PC-3 (cell line): Measurements from ENCODE around the gene PRPF6. TPM values are rescaled to one million over a fixed set of nuclear protein-coding genes. Genes with fewer than 3 reads are reported as not detected.

Experiments
- ATAC-seq: fragments of 200-7000 bp; cut with Tn5 transposase; 2 replicates; pipeline ENCODE4 v1.9.1; 2020; ENCODE audit warnings: mild to moderate bottlenecking, moderate library complexity
- BruUV-seq: library from RNA; stranded (reverse); fragments of 400-500 nt; replicated peaks from 2 replicates; lab custom pipeline; 2021; lab: Mats Ljungman, UMichigan
- CTCF ChIA-PET: fragments of 300-600 bp; sonication (Branson Sonifier 250); formaldehyde crosslinking; loops from one replicate; lab custom pipeline; 2022; ENCODE audit warnings: antibody characterized with exemption; lab: Charles Lee
- POLR2A ChIA-PET: fragments of 300-600 bp; sonication (Branson Sonifier 250); formaldehyde crosslinking; loops from one replicate; lab custom pipeline; 2022; ENCODE audit warnings: antibody characterized with exemption; ENCODE audit not compliant: unreplicated experiment; lab: Charles Lee
- DNase-seq: peaks from one replicate; pipeline ENCODE4 v3.0.0-alpha.2; 2015
- H2AFZ ChIP-seq: fragments of 300-600 bp; sonication (generic); 2 replicates; pipeline ENCODE4 v1.6.0; 2016; ENCODE audit warnings: antibody characterized with exemption, low read length
- H3F3A ChIP-seq: fragments of 300-600 bp; sonication (generic); one replicate; pipeline ENCODE4 v1.6.0; 2017; ENCODE audit warnings: antibody characterized with exemption, low read length, control low read depth, mild to moderate bottlenecking; ENCODE audit not compliant: unreplicated experiment
- H3K27ac ChIP-seq: fragments of 300-600 bp; sonication (generic); 2 replicates; pipeline ENCODE4 v1.5.1; 2016; ENCODE audit warnings: mild to moderate bottlenecking, low read length
- H3K27me3 ChIP-seq: fragments of 300-600 bp; sonication (generic); 2 replicates; pipeline ENCODE4 v1.6.1; 2016; ENCODE audit warnings: low read length, mixed read lengths
- H3K36me3 ChIP-seq: fragments of 300-600 bp; sonication (generic); 2 replicates; pipeline ENCODE4 v1.6.1; 2016; ENCODE audit warnings: low read depth, mixed run types, low read length, mixed read lengths
- H3K4me1 ChIP-seq: fragments of 300-600 bp; sonication (generic); 2 replicates; pipeline ENCODE4 v1.5.1; 2016; ENCODE audit warnings: low read length; ENCODE audit not compliant: insufficient read depth
- H3K4me2 ChIP-seq: fragments of 300-600 bp; sonication (generic); 2 replicates; pipeline ENCODE4 v1.6.0; 2016; ENCODE audit warnings: low read length
- H3K4me3 ChIP-seq: fragments of 300-600 bp; sonication (generic); 2 replicates; pipeline ENCODE4 v1.5.1; 2016; ENCODE audit warnings: mild to moderate bottlenecking, low read length, mixed read lengths
- H3K79me2 ChIP-seq: fragments of 300-600 bp; sonication (generic); 2 replicates; pipeline ENCODE4 v1.6.1; 2017; ENCODE audit warnings: low read length, mixed read lengths
- H3K9ac ChIP-seq: fragments of 300-600 bp; sonication (generic); 2 replicates; pipeline ENCODE4 v1.6.0; 2016; ENCODE audit warnings: mild to moderate bottlenecking, low read length
- H3K9me2 ChIP-seq: fragments of 300-600 bp; sonication (generic); replicated peaks from 2 replicates; pipeline ENCODE4 v1.6.1; 2016; ENCODE audit warnings: mixed run types, low read length, mixed read lengths
- H3K9me3 ChIP-seq: fragments of 300-600 bp; sonication (generic); 2 replicates; pipeline ENCODE4 v1.6.1; 2016; ENCODE audit warnings: low read length, mixed read lengths
- H4K20me1 ChIP-seq: fragments of 300-600 bp; sonication (generic); 2 replicates; pipeline ENCODE4 v1.6.1; 2016; ENCODE audit warnings: low read length, mixed read lengths
- EZH2 ChIP-seq: fragments of 300-600 bp; sonication (generic); IDR thresholded peaks from one replicate; pipeline ENCODE4 v1.6.1; 2017; ENCODE audit warnings: antibody characterized with exemption, mild to moderate bottlenecking, low read length; ENCODE audit not compliant: unreplicated experiment
- EZH2phosphoT487 ChIP-seq: fragments of 300-600 bp; sonication (generic); IDR thresholded peaks from 2 replicates; pipeline ENCODE4 v1.6.1; 2018; ENCODE audit warnings: mild to moderate bottlenecking, antibody characterized with exemption, low read length, borderline replicate concordance
- intact Hi-C: fragments of 100-400 bp; cut with micrococcal nuclease; formaldehyde crosslinking; loops from 2 replicates; pipeline ENCODE4 v1.9.0; 2023
- total RNA-seq: library from RNA; depleted of rRNA; stranded (reverse); fragments of >200 nt; gene quantifications from 2 replicates; pipeline ENCODE4 v1.2.3, GENCODE V29; 2014
- TF ChIP-seq, protein P1 (sequence below): fragments of 300-600 bp; sonication (generic); conservative IDR thresholded peaks from 2 replicates; pipeline ENCODE4 v1.5.1; 2017; ENCODE audit warnings: antibody characterized with exemption, low read depth, mild to moderate bottlenecking, low read length

PRPF6 gene
- total RNA-seq, 1 experiment from 2014 or later = 67.1 TPM

DNA sequence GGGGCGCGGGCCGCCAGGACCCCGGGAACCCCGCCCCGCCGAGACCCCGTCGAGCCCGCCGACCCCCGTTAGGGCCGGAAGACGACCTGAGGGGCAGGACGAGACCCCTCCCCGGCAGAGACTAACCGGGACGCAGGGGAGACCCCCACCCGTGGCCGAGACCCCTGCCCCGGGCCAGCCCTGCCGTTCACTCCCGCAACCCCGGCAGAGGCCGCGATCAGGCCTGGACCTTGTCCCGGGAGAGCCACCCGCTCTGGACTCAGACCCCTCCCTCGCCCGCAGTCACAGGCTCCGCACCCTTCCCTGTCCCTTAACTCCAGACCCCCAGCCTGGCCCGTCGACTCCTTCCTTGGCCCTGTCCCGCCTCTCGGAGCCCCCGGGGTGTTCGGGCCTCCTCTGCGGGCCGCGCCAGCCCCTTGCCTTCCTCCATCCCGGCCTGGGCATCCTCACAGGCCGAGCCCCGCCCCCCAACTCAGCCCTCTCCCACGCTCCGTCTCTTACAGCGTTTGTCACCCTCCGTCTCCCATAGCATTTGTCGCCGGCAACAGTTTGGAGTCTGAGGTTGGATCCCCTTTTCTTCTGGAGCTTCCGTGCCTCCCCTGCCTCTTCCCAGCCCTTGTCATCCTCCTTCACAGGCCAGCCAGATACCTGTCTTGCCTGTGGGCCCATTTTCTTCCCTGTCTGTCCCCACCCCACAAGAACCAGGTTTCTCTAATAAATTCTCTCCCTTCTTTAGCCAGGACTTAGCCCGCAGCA, 82.6 kb downstream of the PRPF6 start:
- H3K4me1 ChIP-seq = peaks cover 38% of the 10 kb centered on the region
- TSS peak; percentile 57 for BruUV-seq

DNA sequence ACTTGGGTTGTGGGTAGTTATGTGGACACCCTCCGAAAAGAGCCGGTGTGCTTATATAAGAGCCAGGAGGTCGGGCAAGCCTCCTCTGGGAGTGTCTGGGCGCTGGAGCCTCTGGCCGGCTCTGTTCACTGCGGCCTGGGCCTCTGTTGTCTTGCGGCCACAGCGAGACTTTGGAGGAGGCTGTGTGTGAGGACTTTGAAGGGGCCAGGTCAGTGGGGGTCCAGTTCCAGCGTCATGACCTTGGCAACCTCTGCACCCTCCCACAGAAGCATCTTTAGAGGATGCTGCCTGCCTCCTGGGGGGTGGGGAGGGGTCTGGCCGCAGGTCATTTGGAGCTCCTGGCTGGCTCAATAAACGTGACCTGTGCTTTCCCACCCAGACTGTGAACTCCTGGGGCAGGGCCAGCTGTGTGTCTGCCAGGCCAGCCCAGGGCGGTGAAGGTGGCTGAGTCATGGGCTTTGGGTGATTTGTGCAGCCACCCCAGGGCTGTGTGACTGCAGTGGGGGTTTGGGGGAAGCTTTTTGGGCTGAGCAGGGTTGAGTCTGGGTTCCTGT, 83.3 kb downstream of the PRPF6 start:
- CTCF ChIA-PET = no interaction called here
- Histone ChIP-seq H3K9me3 (no peaks in the 10 kb centered on the region), H3F3A (no peaks in the 10 kb centered on the region), H4K20me1 (no peaks in the 10 kb centered on the region), H3K9me2 (no peaks in the 10 kb centered on the region), H3K79me2 (peaks cover 10% of the 10 kb centered on the region), H3K4me3 (peak overlapping the region; percentile 79), H3K36me3 (no peaks in the 10 kb centered on the region), H3K9ac (peak overlapping the region; percentile 84), H3K4me1 (peaks cover 36% of the 10 kb centered on the region), H3K27ac (peak overlapping the region; percentile 73), H3K27me3 (no peaks in the 10 kb centered on the region), H3K4me2 (peak overlapping the region; percentile 95), H2AFZ (peak overlapping the region; percentile 67)
- ATAC-seq = peak; percentile 43
- no peak for TF ChIP-seq EZH2phosphoT487
- TF ChIP-seq, protein P1, sequence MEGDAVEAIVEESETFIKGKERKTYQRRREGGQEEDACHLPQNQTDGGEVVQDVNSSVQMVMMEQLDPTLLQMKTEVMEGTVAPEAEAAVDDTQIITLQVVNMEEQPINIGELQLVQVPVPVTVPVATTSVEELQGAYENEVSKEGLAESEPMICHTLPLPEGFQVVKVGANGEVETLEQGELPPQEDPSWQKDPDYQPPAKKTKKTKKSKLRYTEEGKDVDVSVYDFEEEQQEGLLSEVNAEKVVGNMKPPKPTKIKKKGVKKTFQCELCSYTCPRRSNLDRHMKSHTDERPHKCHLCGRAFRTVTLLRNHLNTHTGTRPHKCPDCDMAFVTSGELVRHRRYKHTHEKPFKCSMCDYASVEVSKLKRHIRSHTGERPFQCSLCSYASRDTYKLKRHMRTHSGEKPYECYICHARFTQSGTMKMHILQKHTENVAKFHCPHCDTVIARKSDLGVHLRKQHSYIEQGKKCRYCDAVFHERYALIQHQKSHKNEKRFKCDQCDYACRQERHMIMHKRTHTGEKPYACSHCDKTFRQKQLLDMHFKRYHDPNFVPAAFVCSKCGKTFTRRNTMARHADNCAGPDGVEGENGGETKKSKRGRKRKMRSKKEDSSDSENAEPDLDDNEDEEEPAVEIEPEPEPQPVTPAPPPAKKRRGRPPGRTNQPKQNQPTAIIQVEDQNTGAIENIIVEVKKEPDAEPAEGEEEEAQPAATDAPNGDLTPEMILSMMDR = no peak
- TF ChIP-seq EZH2 = no peak
- DNase-seq = peak; percentile 72
- POLR2A ChIA-PET = no interaction called here
- no TSS peak for BruUV-seq
- intact Hi-C loops = no loop called here

More for the DNA sequence above, 82.6 kb downstream of the PRPF6 start:
- ChIA-PET POLR2A (interaction anchor here (0.6 to 0.8 kb wide), 4 partner anchors 25 to 86 kb away, joined by 3 to 6 read pairs (median 3); no protein-coding TSS in a partner anchor), CTCF (interaction anchor here (1.0 kb wide), 1 partner anchor 25 kb away, joined by 8 read pairs; no protein-coding TSS in a partner anchor)
- Histone ChIP-seq H3K4me2 (peak overlapping the region; percentile 95), H3K9me3 (no peaks in the 10 kb centered on the region), H3K9me2 (no peaks in the 10 kb centered on the region), H3K27me3 (no peaks in the 10 kb centered on the region), H3K27ac (peak overlapping the region; percentile 73), H3K79me2 (peaks cover 10% of the 10 kb centered on the region), H2AFZ (peak overlapping the region; percentile 67), H3K4me3 (peak overlapping the region; percentile 79), H3F3A (no peaks in the 10 kb centered on the region), H3K9ac (peak overlapping the region; percentile 84), H4K20me1 (no peaks in the 10 kb centered on the region), H3K36me3 (no peaks in the 10 kb centered on the region)
- ATAC-seq (peak; percentile 21), DNase-seq (no peak)
- intact Hi-C loops = loop anchor here (1.0 to 2.0 kb wide), 2 partner anchors 25 to 82 kb away; partner anchors contain the start of gene PRPF6
- TF ChIP-seq EZH2phosphoT487 (no peak), EZH2 (no peak)
- TF ChIP-seq, protein P1 = no peak
